Smooth muscle cell (in vitro differentiated cells): ENCODE data around the gene RGP1. TPM values are rescaled to one million over a fixed set of nuclear protein-coding genes. Genes with fewer than 3 reads are reported as not detected.
A peak's percentile ranks its signal among the peaks of the same experiment; 100 is the strongest.

Experiments used
- DNase-seq: peaks from one replicate; lab custom pipeline; 2025; ENCODE audit not compliant: unreplicated experiment; lab: John Stamatoyannopoulos, UW
- H2AFZ ChIP-seq: fragments of 200-600 bp; sonication (generic); 2 replicates; pipeline ENCODE4 v1.6.0; 2016; ENCODE audit warnings: antibody characterized with exemption, low read depth, mild to moderate bottlenecking
- H3F3A ChIP-seq: fragments of 200-600 bp; sonication (generic); 2 replicates; pipeline ENCODE4 v1.6.0; 2017; ENCODE audit warnings: antibody characterized with exemption, low read depth
- H3K27ac ChIP-seq: fragments of 200-600 bp; sonication (generic); 2 replicates; pipeline ENCODE4 v1.5.1; 2016; ENCODE audit warnings: low read depth, mild to moderate bottlenecking
- H3K27me3 ChIP-seq: fragments of 200-600 bp; sonication (generic); 2 replicates; pipeline ENCODE4 v1.6.1; 2016; ENCODE audit warnings: low read depth, mild to moderate bottlenecking
- H3K36me3 ChIP-seq: fragments of 200-600 bp; sonication (generic); 2 replicates; pipeline ENCODE4 v1.5.1; 2016; ENCODE audit warnings: low read depth
- H3K4me1 ChIP-seq: fragments of 200-600 bp; sonication (generic); 2 replicates; pipeline ENCODE4 v1.5.1; 2016; ENCODE audit warnings: low read depth
- H3K4me2 ChIP-seq: fragments of 200-600 bp; sonication (generic); 2 replicates; pipeline ENCODE4 v1.6.0; 2016; ENCODE audit warnings: mild to moderate bottlenecking
- H3K4me3 ChIP-seq: fragments of 200-600 bp; sonication (generic); 2 replicates; pipeline ENCODE4 v1.5.1; 2016; ENCODE audit warnings: mild to moderate bottlenecking
- H3K79me2 ChIP-seq: fragments of 200-600 bp; sonication (generic); 2 replicates; pipeline ENCODE4 v1.6.0; 2016; ENCODE audit warnings: low read depth, mild to moderate bottlenecking
- H3K9ac ChIP-seq: fragments of 200-600 bp; sonication (generic); 2 replicates; pipeline ENCODE4 v1.6.0; 2016; ENCODE audit warnings: low read depth
- H3K9me3 ChIP-seq: fragments of 200-600 bp; sonication (generic); replicated peaks from 2 replicates; pipeline ENCODE4 v1.5.1; 2016; ENCODE audit warnings: low read depth
- H4K20me1 ChIP-seq: fragments of 200-600 bp; sonication (generic); 2 replicates; pipeline ENCODE4 v1.6.0; 2016; ENCODE audit warnings: low read depth
- CTCF ChIP-seq: fragments of 200-600 bp; sonication (generic); IDR thresholded peaks from 2 replicates; pipeline ENCODE4 v1.5.1; 2017; ENCODE audit warnings: borderline replicate concordance, mild to moderate bottlenecking, antibody characterized with exemption; ENCODE audit not compliant: insufficient read depth, poor library complexity, severe bottlenecking
- WGBS: methylation state at CpG from one replicate; pipeline ENCODE4 v1.1.7; 2016; ENCODE audit warnings: low lambda C conversion rate; 5-methylcytosine and 5-hydroxymethylcytosine counted together
- polyA plus RNA-seq: library from polyadenylated mRNA; unstranded; fragments of >200 nt; fragmentation: Nextera tagmentation; extraction: Ambion mirVana; gene quantifications from 2 replicates; pipeline ENCODE4 v1.2.1, GENCODE V29; 2016
- total RNA-seq: library from RNA; depleted of rRNA; stranded (reverse); fragments of >200 nt; gene quantifications from 2 replicates; pipeline ENCODE4 v1.2.3, GENCODE V29; 2014

RGP1 gene
- total and polyA plus RNA-seq, 2 experiments from 2014 or later = 12.8 to 15.3 TPM

- no peak for TF ChIP-seq CTCF
- no peaks in the 10 kb centered on the region for H3K79me2 ChIP-seq
- no peaks in the 10 kb centered on the region for H4K20me1 ChIP-seq
- WGBS = 92% methylated on average over 14 of the region's 14 CpGs
- no peak overlapping the region for H2AFZ ChIP-seq
- no peak overlapping the region for H3K9ac ChIP-seq
- no peaks in the 10 kb centered on the region for H3K27me3 ChIP-seq
- H3K4me3 ChIP-seq = no peak overlapping the region
- peaks cover 12% of the 10 kb centered on the region for H3K4me1 ChIP-seq
- no peaks in the 10 kb centered on the region for H3K9me3 ChIP-seq
- H3K36me3 ChIP-seq = no peaks in the 10 kb centered on the region
- H3F3A ChIP-seq = no peaks in the 10 kb centered on the region
- H3K4me2 ChIP-seq = peak overlapping the region; percentile 91
- H3K27ac ChIP-seq = no peak overlapping the region
- no peak for DNase-seq
Observed at GRCh38 chr9:35792826-35793225, 43.7 kb downstream of the RGP1 start.

- no peaks in the 10 kb centered on the region for H3K27me3 ChIP-seq
- H4K20me1 ChIP-seq = no peaks in the 10 kb centered on the region
- H3K4me3 ChIP-seq = no peak overlapping the region
- no peaks in the 10 kb centered on the region for H3K79me2 ChIP-seq
- 73% methylated on average over 2 of the region's 2 CpGs for WGBS
- H3F3A ChIP-seq = no peaks in the 10 kb centered on the region
- no peak for DNase-seq
- H3K27ac ChIP-seq = no peak overlapping the region
- no peaks in the 10 kb centered on the region for H3K9me3 ChIP-seq
- H3K36me3 ChIP-seq = no peaks in the 10 kb centered on the region
- TF ChIP-seq CTCF = no peak
- no peak overlapping the region for H3K9ac ChIP-seq
- peak overlapping the region; percentile 91 for H3K4me2 ChIP-seq
- H2AFZ ChIP-seq = no peak overlapping the region
- H3K4me1 ChIP-seq = peaks cover 12% of the 10 kb centered on the region
Observed at GRCh38 chr9:35793461-35793860, 44.4 kb downstream of the RGP1 start.

DNA sequence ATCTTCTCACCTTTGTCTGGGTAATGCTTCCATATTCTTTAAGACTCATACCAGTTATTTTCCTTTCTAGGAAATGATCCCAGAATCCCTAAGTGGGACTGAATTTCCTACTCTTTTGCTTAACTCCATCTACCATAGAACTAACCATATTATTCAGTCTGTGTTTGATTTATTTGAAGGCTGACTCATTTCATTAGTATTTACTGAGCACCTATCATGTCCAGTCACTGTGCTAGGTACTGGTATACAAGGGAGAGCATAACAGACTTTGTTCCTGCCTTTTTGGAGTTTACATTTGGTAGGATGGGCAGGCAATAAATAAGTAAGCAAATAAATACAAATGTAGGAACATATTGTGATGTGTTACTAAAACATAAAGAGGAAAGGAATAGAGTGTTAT is 46.6 kb downstream of the RGP1 start:
- Histone ChIP-seq H3K27me3 (no peaks in the 10 kb centered on the region), H2AFZ (no peak overlapping the region), H3K79me2 (no peaks in the 10 kb centered on the region), H4K20me1 (no peaks in the 10 kb centered on the region), H3K4me2 (no peak overlapping the region), H3K9ac (no peak overlapping the region), H3K9me3 (no peaks in the 10 kb centered on the region), H3K4me3 (no peak overlapping the region), H3K27ac (peak overlapping the region; percentile 37), H3K4me1 (peaks cover 8% of the 10 kb centered on the region), H3F3A (no peaks in the 10 kb centered on the region), H3K36me3 (no peaks in the 10 kb centered on the region)
- TF ChIP-seq CTCF = no peak
- DNase-seq = no peak

DNA sequence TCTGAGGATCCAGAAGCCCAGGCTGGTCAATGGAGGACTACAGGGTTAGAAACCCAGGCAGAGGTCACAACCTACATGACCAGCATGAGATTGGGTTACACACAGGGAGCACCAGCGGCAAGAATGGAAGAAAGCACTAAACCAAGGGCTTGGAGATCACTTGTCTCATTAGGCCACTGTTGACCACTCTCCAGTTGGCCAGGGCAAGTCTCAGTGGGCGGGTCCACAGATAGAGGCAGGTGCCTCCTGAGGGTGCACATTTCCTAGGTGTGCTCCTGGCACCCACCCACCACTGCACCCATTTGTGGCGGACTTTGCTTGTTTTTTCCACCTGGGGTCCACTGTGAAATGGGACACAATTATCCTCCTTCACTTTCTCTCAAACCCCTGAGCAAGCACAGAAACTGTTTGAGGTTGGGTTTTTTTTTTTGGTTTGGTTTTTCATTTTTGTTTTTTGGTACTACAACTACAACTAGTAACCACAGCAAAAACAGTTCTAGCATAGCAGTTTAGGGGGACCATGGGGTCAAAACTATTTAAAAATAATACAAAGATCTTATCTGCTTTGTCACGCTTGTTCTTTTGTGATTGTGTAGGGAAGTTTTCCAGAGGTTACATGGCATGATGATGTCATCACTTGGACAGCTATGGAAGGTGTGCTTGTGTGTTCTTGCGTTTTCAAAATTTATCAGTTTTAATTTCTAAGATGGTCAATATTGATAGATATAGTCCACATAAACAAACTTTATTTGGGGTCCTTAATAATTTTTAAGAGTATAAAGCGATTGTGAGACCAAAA is 48.4 kb downstream of the RGP1 start:
- no peak for TF ChIP-seq CTCF
- no peak for DNase-seq
- Histone ChIP-seq H4K20me1 (no peaks in the 10 kb centered on the region), H3K9me3 (no peaks in the 10 kb centered on the region), H3K36me3 (no peaks in the 10 kb centered on the region), H3K79me2 (no peaks in the 10 kb centered on the region), H3K27ac (peak overlapping the region; percentile 78), H3K27me3 (no peaks in the 10 kb centered on the region), H3K9ac (peak overlapping the region; percentile 14), H3K4me1 (peaks cover 3% of the 10 kb centered on the region), H2AFZ (no peak overlapping the region), H3K4me3 (no peak overlapping the region), H3F3A (no peaks in the 10 kb centered on the region), H3K4me2 (no peak overlapping the region)
- 91% methylated on average over 6 of the region's 6 CpGs for WGBS
